Endometrium (tissue), 2 donors: ENCODE measurements around the gene DMD.

Experiments
- FAIRE-seq: peaks from 2 replicates; lab custom pipeline; 2012; peaks lifted over from hg19 to GRCh38; lab: Jason Lieb, UNC
- donor health status: control.
- donor health status: control.

The DMD gene

GRCh38 chrX:31224381-31225012 is 1986.9 kb downstream of the DMD start:
- FAIRE-seq: no peak

- no peak for FAIRE-seq
Observed at GRCh38 chrX:31223817-31224216, 1987.5 kb downstream of the DMD start.

GRCh38 chrX:31222946-31223345 is 1988.4 kb downstream of the DMD start:
- no peak for FAIRE-seq

GRCh38 chrX:31219174-31219573 is 1992.2 kb downstream of the DMD start:
- FAIRE-seq: no peak

- FAIRE-seq: no peak
Observed at GRCh38 chrX:31217084-31217483, 1994.3 kb downstream of the DMD start.

GRCh38 chrX:31215277-31215815 is 1996.0 kb downstream of the DMD start:
- FAIRE-seq: no peak

GRCh38 chrX:31213941-31214340 is 1997.4 kb downstream of the DMD start:
- no peak for FAIRE-seq

- FAIRE-seq: no peak
Observed at GRCh38 chrX:31212856-31213748, 1998.2 kb downstream of the DMD start.

GRCh38 chrX:31209005-31209628 is 2002.2 kb downstream of the DMD start:
- no peak for FAIRE-seq

- FAIRE-seq: no peak
Observed at GRCh38 chrX:31201503-31201902, 2009.8 kb downstream of the DMD start.

GRCh38 chrX:31200430-31200829 is 2010.9 kb downstream of the DMD start:
- no peak for FAIRE-seq

- FAIRE-seq: no peak
Observed at GRCh38 chrX:31199840-31200114, 2011.6 kb downstream of the DMD start.

- no peak for FAIRE-seq
Observed at GRCh38 chrX:31199056-31199839, 2012.1 kb downstream of the DMD start.

- FAIRE-seq: no peak
Observed at GRCh38 chrX:31190221-31190975, 2021.0 kb downstream of the DMD start.

- no peak for FAIRE-seq
Observed at GRCh38 chrX:31186693-31187338, 2024.5 kb downstream of the DMD start.

GRCh38 chrX:31185884-31186283 is 2025.5 kb downstream of the DMD start:
- no peak for FAIRE-seq

- FAIRE-seq: no peak
Observed at GRCh38 chrX:31181377-31182000, 2029.9 kb downstream of the DMD start.

- no peak for FAIRE-seq
Observed at GRCh38 chrX:31179203-31179602, 2032.1 kb downstream of the DMD start.

- no peak for FAIRE-seq
Observed at GRCh38 chrX:31178769-31179125, 2032.6 kb downstream of the DMD start.

GRCh38 chrX:31178064-31178768 is 2033.1 kb downstream of the DMD start:
- no peak for FAIRE-seq
